HEK293 (cell line): ENCODE results near the gene ALG6.

Experiments used
- CTCF ChIP-seq: fragments of 450-650 bp; formaldehyde crosslinking; IDR thresholded peaks from 2 replicates; pipeline ENCODE4 v1.5.1; 2016; ENCODE audit warnings: missing biosample characterization, missing genetic modification characterization
- TCF7L2 ChIP-seq: IDR thresholded peaks from 2 replicates; pipeline ENCODE4 v1.6.1; 2011; ENCODE audit warnings: low read depth, mild to moderate bottlenecking, inconsistent platforms, low read length, moderate library complexity, borderline replicate concordance
- YY1 ChIP-seq: fragments of 450-650 bp; formaldehyde crosslinking; IDR thresholded peaks from 2 replicates; pipeline ENCODE4 v1.5.1; 2018; ENCODE audit warnings: missing biosample characterization, missing genetic modification characterization
- ZBTB1 ChIP-seq: fragments of 450-650 bp; formaldehyde crosslinking; IDR thresholded peaks from 2 replicates; pipeline ENCODE4 v1.5.1; 2016; ENCODE audit warnings: missing biosample characterization, missing genetic modification characterization
- ZBTB10 ChIP-seq: fragments of 450-650 bp; formaldehyde crosslinking; IDR thresholded peaks from 2 replicates; pipeline ENCODE4 v1.5.1; 2016; ENCODE audit warnings: missing biosample characterization, missing genetic modification characterization
- ZNF37A ChIP-seq: fragments of 450-650 bp; IDR thresholded peaks from 2 replicates; pipeline ENCODE4 v1.5.1; 2018; ENCODE audit warnings: missing biosample characterization, missing genetic modification characterization
- ZNF449 ChIP-seq: fragments of 450-650 bp; formaldehyde crosslinking; IDR thresholded peaks from 2 replicates; pipeline ENCODE4 v1.5.1; 2017; ENCODE audit warnings: missing biosample characterization, mild to moderate bottlenecking, missing genetic modification characterization, moderate library complexity
- ZNF529 ChIP-seq: fragments of 450-650 bp; formaldehyde crosslinking; IDR thresholded peaks from 2 replicates; pipeline ENCODE4 v1.5.1; 2017; ENCODE audit warnings: missing genetic modification characterization, missing biosample characterization; ENCODE audit not compliant: insufficient replicate concordance
- ZSCAN4 ChIP-seq: fragments of 450-650 bp; formaldehyde crosslinking; IDR thresholded peaks from 2 replicates; pipeline ENCODE4 v1.5.1; 2017; ENCODE audit warnings: missing biosample characterization, missing genetic modification characterization

- TF ChIP-seq ZBTB10 (tag by site-specific recombination): no peak
- no peak for TF ChIP-seq YY1 (tag by site-specific recombination)
- no peak for TF ChIP-seq ZNF37A (tag by site-specific recombination)
- no peak for TF ChIP-seq CTCF (tag by site-specific recombination)
- no peak for TF ChIP-seq ZBTB1 (tag by site-specific recombination)
- no peak for TF ChIP-seq ZNF529 (tag by site-specific recombination)
- TF ChIP-seq ZNF449: no peak
- no peak for TF ChIP-seq ZSCAN4 (tag by site-specific recombination)
- no peak for TF ChIP-seq TCF7L2
These were observed 12.2 kb downstream of the ALG6 start for GRCh38 chr1:63379583-63379982.
